HEK293T (cell line): ENCODE data around the gene RHOBTB3.
"Not testable (repeated sequence)": the region's sequence is repeated elsewhere in the genome, so short reads cannot be mapped to it uniquely, and the experiment has no call there.

ENCODE experiments used
- CTCF ChIA-PET: fragments of 350-600 bp; formaldehyde crosslinking; extraction: SDS; loops from one replicate; lab custom pipeline; 2021; ENCODE audit warnings: antibody characterized with exemption, inconsistent platforms; lab: Yijun Ruan, JAX
- POLR2A ChIA-PET: fragments of 350-600 bp; formaldehyde crosslinking; extraction: SDS; loops from one replicate; lab custom pipeline; 2020; ENCODE audit warnings: antibody characterized with exemption, inconsistent platforms; lab: Yijun Ruan, JAX
- DNase-seq: peaks from one replicate; pipeline ENCODE4 v3.0.0; 2012; ENCODE audit warnings: mixed read lengths; ENCODE audit errors: extremely low spot score
- ARNT ChIP-seq: fragments of 450-650 bp; IDR thresholded peaks from 2 replicates; pipeline ENCODE4 v1.6.1; 2017; ENCODE audit warnings: mild to moderate bottlenecking
- BHLHE40 ChIP-seq: fragments of 450-650 bp; IDR thresholded peaks from 2 replicates; pipeline ENCODE4 v1.6.1; 2016; ENCODE audit warnings: mild to moderate bottlenecking, moderate library complexity, borderline replicate concordance
- CTBP1 ChIP-seq: fragments of 450-650 bp; IDR thresholded peaks from 2 replicates; pipeline ENCODE4 v1.6.1; 2016; ENCODE audit warnings: borderline replicate concordance
- ELF4 ChIP-seq: fragments of 450-650 bp; IDR thresholded peaks from 2 replicates; pipeline ENCODE4 v1.6.1; 2017; ENCODE audit warnings: antibody characterized with exemption
- FOXA1 ChIP-seq: fragments of 450-650 bp; IDR thresholded peaks from 2 replicates; pipeline ENCODE4 v1.6.1; 2016; ENCODE audit warnings: mild to moderate bottlenecking
- FOXK2 ChIP-seq: fragments of 450-650 bp; IDR thresholded peaks from 2 replicates; pipeline ENCODE4 v1.6.1; 2016; ENCODE audit warnings: mild to moderate bottlenecking
- FOXM1 ChIP-seq: fragments of 450-650 bp; IDR thresholded peaks from 2 replicates; pipeline ENCODE4 v1.6.1; 2017; ENCODE audit warnings: mild to moderate bottlenecking, borderline replicate concordance
- HDGF ChIP-seq: fragments of 450-650 bp; IDR thresholded peaks from 2 replicates; pipeline ENCODE4 v1.6.1; 2017; ENCODE audit warnings: antibody characterized with exemption, borderline replicate concordance
- L3MBTL2 ChIP-seq: fragments of 450-650 bp; conservative IDR thresholded peaks from 2 replicates; pipeline ENCODE4 v1.6.1; 2016; ENCODE audit warnings: mild to moderate bottlenecking
- LEF1 ChIP-seq: fragments of 450-650 bp; IDR thresholded peaks from 2 replicates; pipeline ENCODE4 v1.6.1; 2017; ENCODE audit warnings: mild to moderate bottlenecking, borderline replicate concordance
- NFRKB ChIP-seq: fragments of 450-650 bp; IDR thresholded peaks from 2 replicates; pipeline ENCODE4 v1.6.1; 2016; ENCODE audit warnings: mild to moderate bottlenecking, moderate library complexity
- SP1 ChIP-seq: fragments of 450-650 bp; IDR thresholded peaks from 2 replicates; pipeline ENCODE4 v1.6.1; 2017
- SUZ12 ChIP-seq: fragments of 450-650 bp; IDR thresholded peaks from 2 replicates; pipeline ENCODE4 v1.6.1; 2016; ENCODE audit warnings: mild to moderate bottlenecking
- TARDBP ChIP-seq: fragments of 450-650 bp; IDR thresholded peaks from 2 replicates; pipeline ENCODE4 v1.6.1; 2016
- ZNF384 ChIP-seq: fragments of 450-650 bp; IDR thresholded peaks from 2 replicates; pipeline ENCODE4 v1.6.1; 2016
- TF ChIP-seq, protein P1 (sequence below): fragments of 450-650 bp; IDR thresholded peaks from 2 replicates; pipeline ENCODE4 v1.6.1; 2016

Gene RHOBTB3

GRCh38 chr5:95827892-95828246 lies 96.7 kb downstream of the RHOBTB3 start:
- DNase-seq = no peak
- CTCF ChIA-PET = no interaction called here
- TF ChIP-seq LEF1 (no peak), ZNF384 (no peak), FOXA1 (no peak), FOXK2 (no peak), CTBP1 (no peak), FOXM1 (no peak)
- POLR2A ChIA-PET = no interaction called here

DNA sequence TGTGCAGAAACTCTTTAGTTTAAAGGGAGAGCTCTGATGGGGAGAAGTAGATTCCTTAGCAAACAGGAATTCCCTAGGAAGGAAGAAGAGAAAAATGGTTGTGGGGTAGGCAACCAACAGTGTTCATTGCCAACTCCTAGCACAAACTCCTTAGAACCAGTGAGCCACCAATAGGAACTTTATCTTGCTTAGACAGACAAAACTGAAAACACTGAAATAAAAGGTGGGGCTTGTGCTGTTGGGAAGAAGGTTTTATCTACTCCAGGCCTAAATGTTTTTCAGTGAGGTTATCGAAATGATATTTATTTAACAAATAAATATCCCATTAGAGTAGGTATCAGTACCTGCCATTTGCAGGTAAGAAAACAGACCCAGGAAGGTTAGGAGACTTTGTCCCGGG lies 99.1 kb downstream of the RHOBTB3 start:
- ChIA-PET CTCF (no interaction called here), POLR2A (no interaction called here)
- TF ChIP-seq ARNT = no peak
- no peak for TF ChIP-seq ELF4
- no peak for TF ChIP-seq ZNF384
- TF ChIP-seq L3MBTL2 = no peak
- TF ChIP-seq LEF1 = no peak
- TF ChIP-seq FOXA1 = no peak
- DNase-seq = no peak

DNA sequence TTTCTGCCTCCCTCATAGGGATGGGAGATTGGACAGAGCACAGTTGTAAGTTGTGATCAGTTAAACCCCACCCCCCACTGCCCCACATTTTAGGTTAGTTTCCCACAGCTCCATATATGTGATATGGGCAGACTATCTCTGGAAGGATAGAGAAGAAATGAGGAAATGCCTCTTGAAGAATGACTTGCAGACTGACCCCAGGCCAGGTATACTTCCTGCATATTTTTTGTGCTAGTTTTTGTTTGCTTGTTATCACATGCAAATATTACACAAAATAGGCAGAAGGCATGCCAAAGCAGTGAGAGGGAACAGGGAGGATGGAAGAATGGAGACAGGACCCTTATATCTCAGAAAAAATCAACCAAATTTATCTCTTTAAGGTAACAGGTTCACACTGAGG lies 101.5 kb downstream of the RHOBTB3 start:
- TF ChIP-seq ARNT = no peak
- TF ChIP-seq ZNF384 = no peak
- TF ChIP-seq CTBP1 = no peak
- no peak for DNase-seq
- ChIA-PET CTCF (interaction anchor here (1.4 kb wide), 1 partner anchor 51 kb away, joined by 6 read pairs; no protein-coding TSS in a partner anchor), POLR2A (no interaction called here)

GRCh38 chr5:95835682-95836385 lies 104.7 kb downstream of the RHOBTB3 start:
- ChIA-PET CTCF (interaction anchor here (2.6 kb wide), 1 partner anchor 54 kb away, joined by 9 read pairs; no protein-coding TSS in a partner anchor), POLR2A (interaction anchor here (0.6 to 1.5 kb wide), 3 partner anchors 13 to 194 kb away, joined by 3 to 4 read pairs (median 4); no protein-coding TSS in a partner anchor)
- DNase-seq = no peak
- no peak for TF ChIP-seq LEF1
- TF ChIP-seq ZNF384 = no peak
- no peak for TF ChIP-seq NFRKB
- TF ChIP-seq ARNT = no peak
- TF ChIP-seq, protein P1, sequence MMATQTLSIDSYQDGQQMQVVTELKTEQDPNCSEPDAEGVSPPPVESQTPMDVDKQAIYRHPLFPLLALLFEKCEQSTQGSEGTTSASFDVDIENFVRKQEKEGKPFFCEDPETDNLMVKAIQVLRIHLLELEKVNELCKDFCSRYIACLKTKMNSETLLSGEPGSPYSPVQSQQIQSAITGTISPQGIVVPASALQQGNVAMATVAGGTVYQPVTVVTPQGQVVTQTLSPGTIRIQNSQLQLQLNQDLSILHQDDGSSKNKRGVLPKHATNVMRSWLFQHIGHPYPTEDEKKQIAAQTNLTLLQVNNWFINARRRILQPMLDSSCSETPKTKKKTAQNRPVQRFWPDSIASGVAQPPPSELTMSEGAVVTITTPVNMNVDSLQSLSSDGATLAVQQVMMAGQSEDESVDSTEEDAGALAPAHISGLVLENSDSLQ = no peak
- TF ChIP-seq L3MBTL2 = no peak
- no peak for TF ChIP-seq ELF4
- TF ChIP-seq FOXM1 = no peak
- no peak for TF ChIP-seq SUZ12
- TF ChIP-seq FOXA1 = no peak
- no peak for TF ChIP-seq TARDBP
- no peak for TF ChIP-seq HDGF
- TF ChIP-seq CTBP1 = no peak
- no peak for TF ChIP-seq BHLHE40
- TF ChIP-seq FOXK2 = no peak
- TF ChIP-seq SP1 = no peak

DNA sequence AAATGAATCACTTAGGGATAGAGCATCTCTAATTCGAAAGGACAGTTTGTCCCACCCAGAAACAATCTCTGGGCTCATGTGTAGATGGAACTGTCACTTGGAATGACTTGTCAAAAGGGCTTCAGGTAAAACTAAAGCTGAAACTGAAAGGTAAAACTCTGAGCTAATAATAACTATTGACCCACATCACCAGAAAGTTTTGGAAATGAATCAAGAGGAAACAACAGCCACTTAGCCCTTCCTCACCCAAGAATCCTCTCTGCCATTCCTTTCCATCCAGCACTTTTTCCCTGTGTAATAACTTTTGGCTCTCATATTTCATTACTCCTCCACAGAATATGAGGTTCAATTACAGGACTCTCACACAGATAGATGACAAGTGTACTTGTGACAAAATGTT lies 105.4 kb downstream of the RHOBTB3 start:
- TF ChIP-seq ARNT (no peak), CTBP1 (no peak), FOXM1 (no peak), ZNF384 (no peak), TARDBP (no peak), HDGF (no peak), L3MBTL2 (no peak), FOXK2 (no peak), SUZ12 (no peak)
- no peak for DNase-seq
- POLR2A ChIA-PET = interaction anchor here (0.6 to 2.8 kb wide), 4 partner anchors 14 to 195 kb away, joined by 3 to 9 read pairs (median 4); partner anchors contain the start of gene RFESD
- CTCF ChIA-PET = interaction anchor here (2.6 kb wide), 1 partner anchor 55 kb away, joined by 9 read pairs; no protein-coding TSS in a partner anchor

DNA sequence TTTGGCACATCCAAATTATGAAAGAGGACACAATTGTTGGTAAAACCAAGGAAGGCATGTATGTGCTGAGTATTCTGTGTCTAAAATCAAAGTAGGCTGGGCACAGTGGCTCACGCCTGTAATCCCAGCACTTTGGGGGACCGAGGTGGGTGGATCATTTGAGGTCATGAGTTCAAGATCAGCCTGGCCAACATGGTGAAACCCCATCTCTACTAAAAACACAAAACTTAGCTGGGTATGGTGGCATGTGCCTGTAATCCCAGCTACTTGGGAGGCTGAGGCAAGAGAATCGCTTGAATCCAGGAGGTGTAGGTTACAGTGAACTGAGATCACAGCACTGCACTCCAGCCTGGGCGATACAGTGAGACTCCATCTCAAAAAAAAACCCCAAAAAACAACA lies 105.8 kb downstream of the RHOBTB3 start:
- CTCF ChIA-PET = interaction anchor here (2.6 kb wide), 1 partner anchor 56 kb away, joined by 9 read pairs; no protein-coding TSS in a partner anchor
- POLR2A ChIA-PET = interaction anchor here (0.6 to 2.8 kb wide), 3 partner anchors 14 to 190 kb away, joined by 3 to 9 read pairs (median 3); partner anchors contain the start of gene RFESD
- not testable (repeated sequence) for DNase-seq

DNA sequence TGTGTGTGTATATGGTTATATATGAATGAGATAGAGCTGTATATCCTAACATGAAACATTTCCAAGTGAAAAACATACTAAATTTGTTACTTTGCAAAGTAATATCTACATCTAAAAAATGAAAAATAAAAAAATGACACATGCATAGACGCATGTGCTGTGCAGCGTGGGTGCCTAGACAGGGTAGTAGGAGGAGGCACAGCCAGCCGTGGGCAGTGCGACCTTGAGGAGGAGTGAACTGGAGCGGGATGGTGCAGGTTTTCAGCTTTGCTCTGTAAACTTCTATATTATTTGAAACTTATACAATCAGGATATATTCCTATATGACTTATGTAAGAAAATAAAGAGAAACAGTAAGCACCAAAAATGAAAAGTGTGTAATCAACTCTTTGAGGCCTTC lies 106.4 kb downstream of the RHOBTB3 start:
- ChIA-PET CTCF (interaction anchor here (2.6 kb wide), 1 partner anchor 56 kb away, joined by 9 read pairs; no protein-coding TSS in a partner anchor), POLR2A (interaction anchor here (1.8 to 2.8 kb wide), 2 partner anchors 15 to 191 kb away, joined by 4 to 9 read pairs; partner anchors contain the start of genes GLRX and RFESD)
- DNase-seq = no peak
- TF ChIP-seq ZNF384 = no peak
- TF ChIP-seq HDGF = no peak
- no peak for TF ChIP-seq SP1
- TF ChIP-seq ELF4 = no peak
- TF ChIP-seq BHLHE40 = no peak
- TF ChIP-seq LEF1 = no peak

DNA sequence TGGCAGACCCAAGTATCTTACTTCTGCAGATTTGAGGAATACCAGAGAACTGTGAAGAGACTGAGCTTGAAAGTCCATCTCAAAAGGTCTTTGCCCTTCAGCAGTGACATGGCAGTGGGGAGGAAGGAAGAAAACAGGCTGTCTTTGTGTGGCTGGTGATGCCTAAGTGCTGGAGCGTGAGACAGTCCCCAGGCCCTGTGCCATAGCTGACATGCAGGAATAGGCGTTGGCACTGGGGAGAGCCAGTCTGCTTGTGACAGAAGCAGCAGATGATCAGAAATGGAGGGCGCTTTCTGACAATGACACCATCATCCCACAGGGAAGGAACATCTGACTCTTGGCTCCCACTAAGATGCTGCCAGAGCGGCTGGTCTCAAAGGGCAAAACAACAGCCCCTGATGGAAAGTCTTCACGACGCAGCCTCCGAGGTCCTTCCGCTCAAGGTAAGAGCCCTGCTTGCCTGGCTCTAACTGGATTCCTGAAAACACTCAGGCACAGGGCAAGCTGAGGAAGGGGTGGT lies 106.9 kb downstream of the RHOBTB3 start:
- no peak for DNase-seq
- ChIA-PET CTCF (interaction anchor here (0.9 to 2.6 kb wide), 3 partner anchors 14 to 193 kb away, joined by 3 to 9 read pairs (median 3); no protein-coding TSS in a partner anchor), POLR2A (interaction anchor here (1.8 to 2.8 kb wide), 2 partner anchors 15 to 191 kb away, joined by 4 to 9 read pairs; partner anchors contain the start of genes GLRX and RFESD)
- TF ChIP-seq BHLHE40 (no peak), ZNF384 (no peak), HDGF (no peak), LEF1 (no peak), FOXK2 (no peak), L3MBTL2 (no peak), ARNT (no peak), NFRKB (no peak)
- TF ChIP-seq, protein P1 = no peak
